Measurements from ENCODE around the gene PLA2G5. TPM values are rescaled to one million over a fixed set of nuclear protein-coding genes. Genes with fewer than 3 reads are reported as not detected.

PLA2G5 gene
- total and polyA plus RNA-seq, 2 of the 13 experiments (the other 11 are each of a cell fraction or from before 2014, with no cell fraction given) = not detected

DNA sequence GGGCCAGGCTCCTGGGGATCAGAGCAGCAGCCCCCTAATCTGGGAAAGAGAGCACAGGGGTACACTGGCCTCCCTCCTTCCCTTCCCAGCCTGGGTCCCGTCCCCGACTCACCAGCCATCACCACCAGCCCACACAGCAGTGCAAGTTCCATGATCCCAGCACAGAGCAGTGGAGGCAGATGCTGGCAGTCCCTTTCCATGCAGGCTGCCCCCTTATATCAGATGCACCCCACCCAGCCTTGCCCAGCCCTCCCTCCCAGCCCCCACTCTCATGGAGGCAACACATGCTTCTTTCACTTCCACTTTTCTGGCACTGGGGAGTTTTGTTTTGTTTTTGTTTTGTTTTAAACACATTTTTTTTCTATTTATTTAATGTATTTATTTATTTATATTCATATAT, 49.4 kb downstream of the PLA2G5 start, which contains the start of gene PLA2G2D (continued):
- TF ChIP-seq, protein P1, sequence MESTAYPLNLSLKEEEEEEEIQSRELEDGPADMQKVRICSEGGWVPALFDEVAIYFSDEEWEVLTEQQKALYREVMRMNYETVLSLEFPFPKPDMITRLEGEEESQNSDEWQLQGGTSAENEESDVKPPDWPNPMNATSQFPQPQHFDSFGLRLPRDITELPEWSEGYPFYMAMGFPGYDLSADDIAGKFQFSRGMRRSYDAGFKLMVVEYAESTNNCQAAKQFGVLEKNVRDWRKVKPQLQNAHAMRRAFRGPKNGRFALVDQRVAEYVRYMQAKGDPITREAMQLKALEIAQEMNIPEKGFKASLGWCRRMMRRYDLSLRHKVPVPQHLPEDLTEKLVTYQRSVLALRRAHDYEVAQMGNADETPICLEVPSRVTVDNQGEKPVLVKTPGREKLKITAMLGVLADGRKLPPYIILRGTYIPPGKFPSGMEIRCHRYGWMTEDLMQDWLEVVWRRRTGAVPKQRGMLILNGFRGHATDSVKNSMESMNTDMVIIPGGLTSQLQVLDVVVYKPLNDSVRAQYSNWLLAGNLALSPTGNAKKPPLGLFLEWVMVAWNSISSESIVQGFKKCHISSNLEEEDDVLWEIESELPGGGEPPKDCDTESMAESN (CRISPR knock-in tag; conservative IDR thresholded peaks at IDR 0.05) = no peak
- TF ChIP-seq PLRG1 (conservative IDR thresholded peaks at IDR 0.05) = no peak
- TF ChIP-seq ZNF354B (CRISPR knock-in tag; IDR thresholded peaks at IDR 0.05) = no peak
- no peak for TF ChIP-seq ZNF282 (IDR thresholded peaks at IDR 0.05; ENCODE audit: partially characterized antibody)
- TF ChIP-seq ZNF143 (CRISPR knock-in tag; IDR thresholded peaks at IDR 0.05) = no peak
- TF ChIP-seq TEAD2 (CRISPR knock-in tag; IDR thresholded peaks at IDR 0.05) = no peak
- no peak for TF ChIP-seq ZC3H13 (CRISPR knock-in tag; IDR thresholded peaks at IDR 0.05)
- no peak for TF ChIP-seq ZEB1 (IDR thresholded peaks at IDR 0.05; ENCODE audit: insufficient replicate concordance, low read depth)
- TF ChIP-seq RBFOX2 (IDR thresholded peaks at IDR 0.05; ENCODE audit: low read depth, low read length) = no peak
- no peak for TF ChIP-seq SPEN (CRISPR knock-in tag; IDR thresholded peaks at IDR 0.05; ENCODE audit: low read depth)
- TF ChIP-seq, protein P2, sequence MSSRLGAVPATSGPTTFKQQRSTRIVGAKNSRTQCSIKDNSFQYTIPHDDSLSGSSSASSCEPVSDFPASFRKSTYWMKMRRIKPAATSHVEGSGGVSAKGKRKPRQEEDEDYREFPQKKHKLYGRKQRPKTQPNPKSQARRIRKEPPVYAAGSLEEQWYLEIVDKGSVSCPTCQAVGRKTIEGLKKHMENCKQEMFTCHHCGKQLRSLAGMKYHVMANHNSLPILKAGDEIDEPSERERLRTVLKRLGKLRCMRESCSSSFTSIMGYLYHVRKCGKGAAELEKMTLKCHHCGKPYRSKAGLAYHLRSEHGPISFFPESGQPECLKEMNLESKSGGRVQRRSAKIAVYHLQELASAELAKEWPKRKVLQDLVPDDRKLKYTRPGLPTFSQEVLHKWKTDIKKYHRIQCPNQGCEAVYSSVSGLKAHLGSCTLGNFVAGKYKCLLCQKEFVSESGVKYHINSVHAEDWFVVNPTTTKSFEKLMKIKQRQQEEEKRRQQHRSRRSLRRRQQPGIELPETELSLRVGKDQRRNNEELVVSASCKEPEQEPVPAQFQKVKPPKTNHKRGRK (CRISPR knock-in tag; IDR thresholded peaks at IDR 0.05) = no peak

DNA sequence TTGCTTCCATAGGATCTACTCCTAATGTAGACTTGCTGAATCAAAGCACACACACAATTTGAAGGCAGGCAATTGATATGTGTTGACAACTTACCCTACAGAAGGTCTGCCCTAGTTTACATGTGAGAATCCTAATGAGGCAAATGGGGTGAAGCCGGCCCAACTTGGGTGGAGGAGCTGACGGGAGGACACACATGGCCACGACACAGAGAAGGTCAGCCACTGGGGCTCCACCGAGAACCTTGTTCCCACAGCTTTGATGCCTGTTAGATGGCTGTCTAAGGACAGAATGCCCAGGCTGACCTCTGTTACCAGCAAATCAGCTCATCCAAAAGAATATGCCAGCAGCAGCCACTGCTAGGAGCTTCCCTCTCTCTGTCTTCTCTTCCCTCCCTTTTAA, 50.8 kb downstream of the PLA2G5 start:
- 68% methylated on average over 4 of the region's 4 CpGs for WGBS (ENCODE audit: low lambda C conversion rate)
- FAIRE-seq = no peak
- Histone ChIP-seq H3K9ac (ENCODE audit: insufficient read depth, low read depth, low read length) (no peak overlapping the region), H3K4me2 (ENCODE audit: low read depth, low read length) (no peak overlapping the region), H3K9me3 (ENCODE audit: low read length) (no peaks in the 10 kb centered on the region), H4K20me1 (ENCODE audit: insufficient read depth, low read length) (no peaks in the 10 kb centered on the region), H2AFZ (ENCODE audit: low read length) (no peak overlapping the region), H3K36me3 (replicated peaks in 1 of 2; ENCODE audit: control insufficient read depth in 1 of 2, insufficient read depth in 2 of 2, low read length in 2 of 2) (no peaks in the 10 kb centered on the region), H3K4me1 (ENCODE audit: insufficient read depth, low read length) (no peaks in the 10 kb centered on the region), H3K27me3 (ENCODE audit: control insufficient read depth in 1 of 2, insufficient read depth in 2 of 2, low read length in 2 of 2) (peaks cover 1 to 25% of the 10 kb centered on the region in 2 experiments; a peak in 2 of 5 replicates), H3K79me2 (ENCODE audit: insufficient read depth, low read length) (no peaks in the 10 kb centered on the region), H3K27ac (ENCODE audit: extremely low read length, insufficient read depth, low read length) (no peak overlapping the region), H3K4me3 (replicated peaks in 1 of 3; ENCODE audit: insufficient read depth in 1 of 3, low read depth in 2 of 3, low read length in 3 of 3) (no peak overlapping the region)
- no peak for DNase-seq (ENCODE audit: low spot score)
- intact Hi-C loops (cut with micrococcal nuclease; ENCODE audit: unreplicated experiment) = no loop called here
- ChIA-PET POLR2A (no interaction called here), CTCF (ENCODE audit: low intra/inter-chr PET ratio, low total read pairs) (no interaction called here)
- no TSS peak for BruUV-seq (replicated peaks)
- in situ Hi-C loops (cut with HindIII; ENCODE audit: extremely low pct_ligation_motif_present, low pct_unique_long_range_greater_than_20kb) = no loop called here
- no peak for ATAC-seq
- TF ChIP-seq SRF (IDR thresholded peaks at IDR 0.05; ENCODE audit: low read depth, low read length) = no peak
- TF ChIP-seq RORA (CRISPR knock-in tag; IDR thresholded peaks at IDR 0.05) = no peak
- no peak for TF ChIP-seq SRSF1 (optimal IDR thresholded peaks at IDR 0.05; ENCODE audit: low read depth, low read length)
- TF ChIP-seq, protein P3, sequence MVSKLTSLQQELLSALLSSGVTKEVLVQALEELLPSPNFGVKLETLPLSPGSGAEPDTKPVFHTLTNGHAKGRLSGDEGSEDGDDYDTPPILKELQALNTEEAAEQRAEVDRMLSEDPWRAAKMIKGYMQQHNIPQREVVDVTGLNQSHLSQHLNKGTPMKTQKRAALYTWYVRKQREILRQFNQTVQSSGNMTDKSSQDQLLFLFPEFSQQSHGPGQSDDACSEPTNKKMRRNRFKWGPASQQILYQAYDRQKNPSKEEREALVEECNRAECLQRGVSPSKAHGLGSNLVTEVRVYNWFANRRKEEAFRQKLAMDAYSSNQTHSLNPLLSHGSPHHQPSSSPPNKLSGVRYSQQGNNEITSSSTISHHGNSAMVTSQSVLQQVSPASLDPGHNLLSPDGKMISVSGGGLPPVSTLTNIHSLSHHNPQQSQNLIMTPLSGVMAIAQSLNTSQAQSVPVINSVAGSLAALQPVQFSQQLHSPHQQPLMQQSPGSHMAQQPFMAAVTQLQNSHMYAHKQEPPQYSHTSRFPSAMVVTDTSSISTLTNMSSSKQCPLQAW (CRISPR knock-in tag; IDR thresholded peaks at IDR 0.05) = no peak
- no peak for TF ChIP-seq MYNN (CRISPR knock-in tag; IDR thresholded peaks at IDR 0.05; ENCODE audit: low read depth)
- TF ChIP-seq, protein P4, sequence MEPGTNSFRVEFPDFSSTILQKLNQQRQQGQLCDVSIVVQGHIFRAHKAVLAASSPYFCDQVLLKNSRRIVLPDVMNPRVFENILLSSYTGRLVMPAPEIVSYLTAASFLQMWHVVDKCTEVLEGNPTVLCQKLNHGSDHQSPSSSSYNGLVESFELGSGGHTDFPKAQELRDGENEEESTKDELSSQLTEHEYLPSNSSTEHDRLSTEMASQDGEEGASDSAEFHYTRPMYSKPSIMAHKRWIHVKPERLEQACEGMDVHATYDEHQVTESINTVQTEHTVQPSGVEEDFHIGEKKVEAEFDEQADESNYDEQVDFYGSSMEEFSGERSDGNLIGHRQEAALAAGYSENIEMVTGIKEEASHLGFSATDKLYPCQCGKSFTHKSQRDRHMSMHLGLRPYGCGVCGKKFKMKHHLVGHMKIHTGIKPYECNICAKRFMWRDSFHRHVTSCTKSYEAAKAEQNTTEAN (CRISPR knock-in tag; conservative IDR thresholded peaks at IDR 0.05) = no peak
- no peak for TF ChIP-seq ZNF550 (CRISPR knock-in tag; IDR thresholded peaks at IDR 0.05; ENCODE audit: borderline replicate concordance)
- no peak for TF ChIP-seq ZNF564 (CRISPR knock-in tag; IDR thresholded peaks at IDR 0.05)
- TF ChIP-seq ZMAT3 (CRISPR knock-in tag; conservative IDR thresholded peaks at IDR 0.05) = no peak
